HEK293T (cell line): ENCODE measurements around the gene NUTM2E.
"Not testable (repeated sequence)": the region's sequence is repeated elsewhere in the genome, so short reads cannot be mapped to it uniquely, and the experiment has no call there.

Source experiments
- CTCF ChIA-PET: fragments of 350-600 bp; formaldehyde crosslinking; extraction: SDS; loops from one replicate; lab custom pipeline; 2021; ENCODE audit warnings: antibody characterized with exemption, inconsistent platforms; lab: Yijun Ruan, JAX
- POLR2A ChIA-PET: fragments of 350-600 bp; formaldehyde crosslinking; extraction: SDS; loops from one replicate; lab custom pipeline; 2020; ENCODE audit warnings: antibody characterized with exemption, inconsistent platforms; lab: Yijun Ruan, JAX
- DNase-seq: peaks from one replicate; pipeline ENCODE4 v3.0.0; 2012; ENCODE audit warnings: mixed read lengths; ENCODE audit errors: extremely low spot score

The NUTM2E gene

GRCh38 chr10:79838441-79838840 lies 11.9 kb downstream of the NUTM2E start:
- DNase-seq, POLR2A ChIA-PET, CTCF ChIA-PET: not testable (repeated sequence)

- POLR2A ChIA-PET, CTCF ChIA-PET, DNase-seq: not testable (repeated sequence)
Measured at GRCh38 chr10:79853191-79853854, 26.8 kb downstream of the NUTM2E start.

- POLR2A ChIA-PET, CTCF ChIA-PET, DNase-seq: not testable (repeated sequence)
Measured at GRCh38 chr10:79862269-79862668, 35.7 kb downstream of the NUTM2E start.

GRCh38 chr10:79862803-79863202 lies 36.3 kb downstream of the NUTM2E start:
- CTCF ChIA-PET, DNase-seq, POLR2A ChIA-PET: not testable (repeated sequence)

- POLR2A ChIA-PET, DNase-seq, CTCF ChIA-PET: not testable (repeated sequence)
Measured at GRCh38 chr10:79866903-79867551, 40.5 kb downstream of the NUTM2E start.

GRCh38 chr10:79868023-79868422 lies 41.5 kb downstream of the NUTM2E start:
- POLR2A ChIA-PET, DNase-seq, CTCF ChIA-PET: not testable (repeated sequence)

DNA sequence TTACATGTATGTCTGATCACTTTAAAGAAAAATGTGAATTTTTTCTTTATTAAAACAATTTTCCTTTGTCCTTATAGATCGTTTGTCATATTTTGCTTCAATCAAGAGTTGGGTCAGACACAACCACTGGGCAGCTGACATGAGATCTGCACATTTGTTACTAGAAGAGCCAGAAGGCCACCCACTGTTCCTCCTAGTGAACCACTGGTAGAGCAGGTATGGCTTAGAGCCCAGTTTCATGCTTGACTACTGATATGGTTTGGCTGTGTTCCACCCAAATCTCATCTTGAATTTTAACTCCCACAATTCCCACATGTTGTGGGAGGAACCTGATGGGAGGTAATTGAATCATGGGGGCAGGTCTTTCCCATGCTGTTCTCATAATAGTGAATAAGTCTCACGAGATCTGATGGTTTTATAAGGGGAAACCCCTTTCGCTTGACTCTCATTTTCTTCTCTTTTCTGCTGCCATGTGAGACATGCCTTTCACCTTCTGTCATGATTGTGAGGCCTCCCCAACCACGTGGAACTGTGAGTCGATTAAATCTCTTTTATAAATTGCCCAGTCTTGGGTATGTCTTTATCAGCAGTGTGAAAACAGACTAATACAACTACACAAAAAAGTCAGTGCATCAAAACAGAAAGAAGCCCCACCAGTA lies 43.0 kb downstream of the NUTM2E start:
- CTCF ChIA-PET, DNase-seq, POLR2A ChIA-PET: not testable (repeated sequence)

- DNase-seq, POLR2A ChIA-PET, CTCF ChIA-PET: not testable (repeated sequence)
Measured at GRCh38 chr10:79871729-79872128, 45.2 kb downstream of the NUTM2E start.
